Measurements from ENCODE around the gene HOXA5.

HOXA5 gene

GRCh38 chr7:27132214-27132613 is 11.3 kb downstream of the HOXA5 start:
- Mint-ChIP-seq H3K4me1 (ENCODE audit: low read depth) (peaks cover 27% of the 10 kb centered on the region), H3K27me3 (peaks cover 83% of the 10 kb centered on the region), H3K27ac (no peak overlapping the region), H3K9me3 (peaks cover 2% of the 10 kb centered on the region), H3K36me3 (ENCODE audit: low read depth) (no peaks in the 10 kb centered on the region), H3K4me3 (no peak overlapping the region)
- DNase-seq = no peak

- peak overlapping the region; percentile 62 for H3K4me3 Mint-ChIP-seq
- H3K36me3 Mint-ChIP-seq (ENCODE audit: low read depth) = no peaks in the 10 kb centered on the region
- peaks cover 83% of the 10 kb centered on the region for H3K27me3 Mint-ChIP-seq
- no peak overlapping the region for H3K27ac Mint-ChIP-seq
- no peak for DNase-seq
- peaks cover 27% of the 10 kb centered on the region for H3K4me1 Mint-ChIP-seq (ENCODE audit: low read depth)
- peaks cover 2% of the 10 kb centered on the region for H3K9me3 Mint-ChIP-seq
Measured at GRCh38 chr7:27131390-27131819, 12.1 kb downstream of the HOXA5 start.

- peak within 1 kb of the TSS; percentile 62 for H3K4me3 Mint-ChIP-seq
- peak; percentile 84 for DNase-seq
- H3K27ac Mint-ChIP-seq = no peak within 1 kb of the TSS
- H3K27me3 Mint-ChIP-seq = peaks cover 81% of the 10 kb centered on the region
- H3K9me3 Mint-ChIP-seq = peaks cover 2% of the 10 kb centered on the region
- peaks cover 23% of the 10 kb centered on the region for H3K4me1 Mint-ChIP-seq (ENCODE audit: low read depth)
- no peaks in the 10 kb centered on the region for H3K36me3 Mint-ChIP-seq (ENCODE audit: low read depth)
Measured at GRCh38 chr7:27130540-27131389, 12.7 kb downstream of the HOXA5 start, which contains the start of gene HOXA4. Gene HOXA4, minus strand, starts transcription at chr7:27130757. Its CDS starts 24 bp downstream, at chr7:27130733.

DNA sequence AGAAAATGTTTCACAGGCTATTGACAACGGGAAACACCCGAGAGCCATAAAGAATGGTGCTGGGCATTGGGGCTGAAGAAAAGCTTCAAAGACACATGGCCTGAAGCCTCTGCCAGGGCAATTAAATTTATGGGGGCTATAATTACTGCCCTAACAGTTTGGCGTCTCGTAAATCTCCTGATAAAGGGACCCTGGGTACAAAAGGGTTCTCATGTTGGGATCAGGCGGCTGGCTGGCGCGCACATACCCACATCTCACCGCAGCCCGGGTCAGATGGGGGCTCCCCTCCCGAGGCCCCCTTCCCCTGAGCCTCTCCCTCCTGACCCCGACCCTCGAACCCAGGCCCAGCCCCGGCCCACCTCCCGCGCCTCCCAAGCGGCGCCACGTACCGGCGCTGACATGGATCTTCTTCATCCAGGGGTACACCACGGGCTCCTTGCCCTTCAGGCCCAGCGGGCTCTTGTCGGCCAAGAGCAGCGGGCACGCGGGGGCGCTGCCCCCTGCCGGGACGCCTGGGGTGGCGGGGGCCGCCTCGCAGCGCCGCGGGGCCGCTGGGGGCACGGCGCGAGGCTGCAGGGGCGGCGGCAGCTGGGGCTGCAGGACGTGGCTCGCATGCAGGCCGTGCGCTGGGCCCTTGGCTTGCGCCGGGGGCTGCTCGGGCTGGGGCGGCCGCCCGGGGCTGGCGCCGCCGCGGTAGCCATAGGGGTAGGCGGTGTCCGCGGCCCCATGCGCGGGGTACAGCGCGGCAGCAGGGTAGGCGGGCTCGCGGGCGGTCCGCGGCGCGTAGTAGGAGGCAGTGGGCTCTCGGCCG is 13.5 kb downstream of the HOXA5 start:
- Mint-ChIP-seq H3K9me3 (peaks cover 2% of the 10 kb centered on the region), H3K27ac (no peak overlapping the region), H3K4me1 (ENCODE audit: low read depth) (peaks cover 16% of the 10 kb centered on the region), H3K27me3 (peaks cover 82% of the 10 kb centered on the region), H3K36me3 (ENCODE audit: low read depth) (no peaks in the 10 kb centered on the region), H3K4me3 (no peak overlapping the region)
- peak; percentile 40 for DNase-seq

DNA sequence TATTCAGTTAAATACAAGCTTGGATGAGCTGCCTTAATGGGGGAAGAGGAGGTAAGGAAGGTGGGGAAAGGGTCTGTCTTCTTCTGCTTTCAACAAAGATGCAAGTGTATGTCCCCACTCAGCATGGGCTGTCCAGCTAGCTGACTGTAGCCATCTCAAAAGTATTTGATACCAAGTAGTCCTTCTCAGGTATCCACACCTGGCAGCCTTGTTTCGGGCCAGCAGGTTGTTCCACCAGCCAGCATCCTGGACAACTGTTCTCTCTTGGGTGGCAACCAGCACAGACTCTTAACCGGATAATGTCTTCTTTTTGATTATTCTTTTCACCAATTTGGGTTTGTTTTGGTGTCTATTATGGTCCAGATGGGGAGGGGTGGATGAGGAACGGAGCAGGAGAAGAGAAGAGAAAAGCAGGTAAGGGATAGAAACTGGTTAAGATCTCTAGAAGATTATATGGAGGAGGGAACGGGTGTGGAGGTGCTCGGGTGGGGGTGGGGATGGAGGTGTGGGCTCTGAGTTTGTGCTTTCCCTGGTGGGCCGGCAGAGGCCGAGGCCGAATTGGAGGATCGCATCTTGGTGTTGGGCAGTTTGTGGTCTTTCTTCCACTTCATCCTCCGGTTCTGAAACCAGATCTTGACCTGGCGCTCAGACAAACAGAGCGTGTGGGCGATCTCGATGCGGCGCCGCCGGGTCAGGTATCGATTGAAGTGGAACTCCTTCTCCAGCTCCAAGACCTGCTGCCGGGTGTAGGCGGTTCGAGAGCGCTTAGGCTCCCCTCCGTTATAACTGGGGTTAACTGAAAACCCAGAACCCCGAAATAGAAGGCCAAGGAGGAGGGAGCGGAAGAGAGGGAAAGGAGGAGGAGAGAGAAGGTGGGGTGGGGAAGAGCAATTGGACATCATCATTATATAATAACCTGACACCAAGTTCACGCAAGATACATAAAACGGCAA is 14.4 kb downstream of the HOXA5 start:
- Mint-ChIP-seq H3K27ac (no peak overlapping the region), H3K27me3 (peaks cover 83% of the 10 kb centered on the region), H3K4me1 (ENCODE audit: low read depth) (peaks cover 8% of the 10 kb centered on the region), H3K9me3 (no peaks in the 10 kb centered on the region), H3K36me3 (ENCODE audit: low read depth) (no peaks in the 10 kb centered on the region), H3K4me3 (no peak overlapping the region)
- no peak for DNase-seq

- no peaks in the 10 kb centered on the region for H3K36me3 Mint-ChIP-seq (ENCODE audit: low read depth)
- no peak for DNase-seq
- H3K27ac Mint-ChIP-seq = no peak overlapping the region
Measured at GRCh38 chr7:27128034-27128433, 15.4 kb downstream of the HOXA5 start.

GRCh38 chr7:27126596-27127327 is 16.7 kb downstream of the HOXA5 start:
- no peaks in the 10 kb centered on the region for H3K9me3 Mint-ChIP-seq
- no peak overlapping the region for H3K4me3 Mint-ChIP-seq
- H3K27ac Mint-ChIP-seq = no peak overlapping the region
- peaks cover 67% of the 10 kb centered on the region for H3K27me3 Mint-ChIP-seq
- no peak for DNase-seq
- no peaks in the 10 kb centered on the region for H3K36me3 Mint-ChIP-seq (ENCODE audit: low read depth)
- H3K4me1 Mint-ChIP-seq (ENCODE audit: low read depth) = peaks cover 3% of the 10 kb centered on the region

More at GRCh38 chr7:27128034-27128433, 15.4 kb downstream of the HOXA5 start:
- Mint-ChIP-seq H3K27me3 (peaks cover 78% of the 10 kb centered on the region), H3K9me3 (no peaks in the 10 kb centered on the region), H3K4me3 (no peak overlapping the region), H3K4me1 (ENCODE audit: low read depth) (peaks cover 3% of the 10 kb centered on the region)

DNA sequence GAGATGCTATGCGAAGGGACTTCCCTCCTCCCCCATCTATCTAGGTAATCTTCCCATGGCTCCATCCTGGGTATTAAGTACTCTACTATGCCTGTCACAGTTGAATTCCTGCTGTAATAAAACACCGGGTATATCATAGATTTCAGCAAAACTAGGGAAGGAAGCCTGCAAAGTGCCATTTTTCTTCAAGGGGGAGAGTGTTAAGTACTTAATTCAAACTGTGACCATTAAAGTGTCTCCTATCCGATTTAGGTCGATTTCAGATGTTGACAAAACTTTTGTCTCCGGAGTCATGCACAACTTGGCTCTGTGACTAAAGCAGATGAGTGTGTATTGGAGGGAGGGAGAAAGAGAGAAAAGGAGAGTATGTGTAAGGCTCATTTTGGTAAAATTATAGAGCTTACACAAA is 17.5 kb downstream of the HOXA5 start:
- no peak for DNase-seq
- H3K36me3 Mint-ChIP-seq (ENCODE audit: low read depth) = no peaks in the 10 kb centered on the region
- no peak overlapping the region for H3K27ac Mint-ChIP-seq
- H3K4me3 Mint-ChIP-seq = no peak overlapping the region
- no peaks in the 10 kb centered on the region for H3K9me3 Mint-ChIP-seq
- H3K27me3 Mint-ChIP-seq = peaks cover 60% of the 10 kb centered on the region
- H3K4me1 Mint-ChIP-seq (ENCODE audit: low read depth) = no peaks in the 10 kb centered on the region

DNA sequence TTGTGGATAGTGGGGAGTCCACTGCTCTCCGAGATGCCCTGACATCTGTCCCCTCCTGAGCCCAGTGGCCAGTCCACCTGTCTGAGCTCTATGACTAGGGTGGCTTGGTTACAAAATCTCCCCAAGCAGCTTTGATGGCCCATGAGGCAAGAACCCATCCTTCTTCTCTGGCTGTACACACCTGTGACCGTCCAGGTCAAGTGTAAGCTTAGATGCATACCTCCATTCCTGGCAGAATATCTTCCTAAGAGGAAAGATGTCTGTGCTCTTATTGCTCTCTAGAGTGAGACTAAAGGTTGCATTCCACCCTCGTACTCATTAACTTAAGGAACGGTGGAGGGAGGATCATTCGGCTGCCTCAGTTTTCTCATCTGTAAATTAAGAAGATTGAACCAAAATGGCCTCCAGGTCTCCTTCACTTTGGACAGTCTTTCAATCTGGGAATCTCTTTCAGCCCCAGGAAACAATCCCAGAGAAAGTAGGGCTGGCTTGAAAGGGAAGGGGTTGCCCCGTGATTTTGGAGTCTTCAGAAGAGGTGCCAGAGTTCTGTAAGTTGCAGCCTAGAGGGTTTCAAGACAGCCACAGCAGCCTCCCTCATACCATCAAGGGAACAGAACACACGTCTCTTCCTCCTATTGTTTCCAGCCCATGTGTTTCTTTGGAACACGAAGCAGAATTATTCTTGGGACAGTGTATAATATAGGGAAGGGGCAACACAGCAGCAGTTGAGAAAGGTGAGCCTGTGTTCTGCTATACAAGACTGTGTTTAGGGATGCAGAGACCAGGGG is 18.4 kb downstream of the HOXA5 start:
- H3K27me3 Mint-ChIP-seq = peaks cover 59% of the 10 kb centered on the region
- no peak overlapping the region for H3K27ac Mint-ChIP-seq
- DNase-seq = no peak

DNA sequence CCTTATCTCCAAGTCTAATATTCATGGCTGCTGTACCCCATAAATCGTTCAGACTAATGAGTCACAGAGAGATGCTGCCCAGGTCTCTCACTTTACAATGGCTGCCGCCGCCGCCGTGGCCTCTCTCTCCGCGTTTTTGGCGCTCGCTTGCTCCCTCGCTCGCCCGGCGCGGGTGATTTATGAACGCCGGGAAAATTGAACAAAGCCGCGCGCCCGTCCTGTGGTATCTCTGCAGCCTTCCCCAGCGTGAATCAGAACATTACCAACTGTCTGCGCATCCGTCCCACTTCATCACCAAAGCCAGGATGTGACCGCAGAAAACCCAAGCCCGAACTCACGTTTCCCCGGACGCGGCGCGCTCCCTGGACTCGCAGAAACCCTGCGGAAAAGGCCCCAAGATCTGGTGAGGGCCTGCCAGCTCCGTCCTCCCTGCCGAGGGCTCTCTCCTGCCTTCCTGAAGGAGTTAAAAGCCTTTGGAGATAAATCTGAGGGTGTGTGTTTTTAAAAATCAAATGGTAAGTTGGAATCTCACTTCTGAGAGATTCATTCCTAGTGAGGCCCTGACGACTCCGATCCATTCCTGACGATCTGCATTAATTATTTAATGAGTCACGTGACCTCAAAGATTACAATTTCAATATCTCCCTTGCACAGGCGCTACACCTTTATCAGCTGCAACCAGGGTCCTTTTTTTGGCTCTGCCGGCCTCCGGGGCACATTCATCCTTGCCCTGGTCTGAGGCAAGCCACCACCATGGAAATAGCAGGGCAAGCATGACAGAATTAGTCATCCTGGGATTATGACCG is 19.2 kb downstream of the HOXA5 start:
- Mint-ChIP-seq H3K4me1 (ENCODE audit: low read depth) (no peaks in the 10 kb centered on the region), H3K27ac (no peak overlapping the region), H3K4me3 (no peak overlapping the region), H3K27me3 (peaks cover 56% of the 10 kb centered on the region), H3K9me3 (no peaks in the 10 kb centered on the region), H3K36me3 (ENCODE audit: low read depth) (no peaks in the 10 kb centered on the region)
- no peak for DNase-seq

More for the DNA sequence above, 18.4 kb downstream of the HOXA5 start:
- H3K36me3 Mint-ChIP-seq (ENCODE audit: low read depth) = no peaks in the 10 kb centered on the region
- H3K4me3 Mint-ChIP-seq = no peak overlapping the region
- no peaks in the 10 kb centered on the region for H3K4me1 Mint-ChIP-seq (ENCODE audit: low read depth)
- no peaks in the 10 kb centered on the region for H3K9me3 Mint-ChIP-seq

DNA sequence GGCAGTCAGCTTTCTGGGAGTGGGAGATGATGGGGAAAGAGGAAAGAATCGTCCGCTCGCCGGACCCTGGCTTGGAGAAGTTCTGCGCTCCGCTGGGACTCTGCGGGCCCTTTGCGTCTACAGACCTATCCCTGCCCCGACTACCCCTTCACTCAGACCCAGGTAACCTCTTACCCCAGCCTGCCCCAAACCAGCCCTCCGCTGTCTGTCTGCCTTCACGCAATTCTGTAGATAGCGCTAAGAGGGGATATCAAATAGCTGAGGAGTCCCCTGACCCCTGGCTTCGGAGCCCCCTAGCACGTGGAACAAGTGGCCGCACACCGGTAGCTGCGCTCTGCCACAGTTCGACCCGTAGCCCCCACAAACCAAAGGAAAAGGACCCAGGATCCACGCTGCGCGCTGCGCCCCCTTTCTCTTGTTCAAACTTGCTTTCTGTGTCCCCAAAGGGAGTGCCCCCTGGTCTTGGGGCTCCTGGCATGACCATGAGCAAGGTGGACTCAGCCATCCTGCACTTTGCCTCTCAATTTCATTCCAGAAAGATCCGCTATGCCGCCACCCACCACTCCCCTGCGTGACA is 19.9 kb downstream of the HOXA5 start:
- Mint-ChIP-seq H3K27ac (no peak overlapping the region), H3K9me3 (no peaks in the 10 kb centered on the region), H3K36me3 (ENCODE audit: low read depth) (no peaks in the 10 kb centered on the region), H3K4me1 (ENCODE audit: low read depth) (no peaks in the 10 kb centered on the region), H3K4me3 (no peak overlapping the region), H3K27me3 (peaks cover 49% of the 10 kb centered on the region)
- no peak for DNase-seq

GRCh38 chr7:27123007-27123476 is 20.4 kb downstream of the HOXA5 start:
- H3K9me3 Mint-ChIP-seq = no peaks in the 10 kb centered on the region
- no peaks in the 10 kb centered on the region for H3K36me3 Mint-ChIP-seq (ENCODE audit: low read depth)
- DNase-seq = no peak
- no peak overlapping the region for H3K27ac Mint-ChIP-seq
- peaks cover 47% of the 10 kb centered on the region for H3K27me3 Mint-ChIP-seq
- no peaks in the 10 kb centered on the region for H3K4me1 Mint-ChIP-seq (ENCODE audit: low read depth)
- no peak overlapping the region for H3K4me3 Mint-ChIP-seq
